Esophagus muscularis mucosa (tissue), 4 donors: ENCODE data around the gene LRWD1. TPM values are rescaled to one million over a fixed set of nuclear protein-coding genes. Genes with fewer than 3 reads are reported as not detected.
"Not testable (repeated sequence)": the region's sequence is repeated elsewhere in the genome, so short reads cannot be mapped to it uniquely, and the experiment has no call there.

Source experiments
- DNase-seq: peaks from one replicate; pipeline ENCODE4 v3.0.0-alpha.2; 2017; ENCODE audit errors: extremely low spot score
- H3K27ac ChIP-seq, 4 donors: fragments of 200-600 bp; sonication (generic); replicated peaks in 1 of 4; 1 replicate in 3 of 4; 2 replicates in 1 of 4; pipeline ENCODE4 v1.5.1; 2016 to 2019; ENCODE audit warnings: mild to moderate bottlenecking in 1 of 4
- H3K27me3 ChIP-seq, 4 donors: fragments of 200-600 bp; sonication (generic); one replicate each; pipeline versions ENCODE4 v1.5.1 to v1.6.0; 2016 to 2019
- H3K36me3 ChIP-seq, 4 donors: fragments of 200-600 bp; sonication (generic); one replicate each; pipeline ENCODE4 v1.5.1; 2016 to 2019
- H3K4me1 ChIP-seq, 4 donors: fragments of 200-600 bp; sonication (generic); one replicate each; pipeline ENCODE4 v1.5.1; 2016 to 2019
- H3K4me3 ChIP-seq, 4 donors: fragments of 200-600 bp; sonication (generic); 1 replicate in 2 of 4; 2 replicates in 2 of 4; pipeline ENCODE4 v1.5.1; 2016 to 2019; ENCODE audit warnings: mild to moderate bottlenecking in 4 of 4, moderate library complexity in 1 of 4
- H3K9me3 ChIP-seq, 4 donors: fragments of 200-600 bp; sonication (generic); 1 replicate in 3 of 4; 2 replicates in 1 of 4; pipeline ENCODE4 v1.5.1; 2016 to 2019
- CTCF ChIP-seq, 3 experiments: fragments of 200-600 bp in 2 of 3; fragments of 450-650 bp in 1 of 3; sonication (generic) in 2 of 3; IDR thresholded peaks; one replicate each; pipeline ENCODE4 v1.5.1; 2017 to 2019; ENCODE audit warnings: antibody characterized with exemption in 3 of 3, mild to moderate bottlenecking in 2 of 3, moderate library complexity in 1 of 3
- EP300 ChIP-seq: sonication (generic); formaldehyde crosslinking; IDR thresholded peaks from one replicate; pipeline ENCODE4 v1.6.1; 2017; ENCODE audit warnings: antibody characterized with exemption
- POLR2A ChIP-seq: fragments of 450-650 bp; IDR thresholded peaks from one replicate; pipeline ENCODE4 v1.6.1; 2017; ENCODE audit warnings: antibody characterized with exemption, moderate library complexity, mild to moderate bottlenecking, low read depth
- POLR2AphosphoS5 ChIP-seq, 2 donors: sonication (generic); formaldehyde crosslinking; IDR thresholded peaks; one replicate each; pipeline ENCODE4 v1.6.1; 2017; ENCODE audit warnings: antibody characterized with exemption in 2 of 2
- WGBS: methylation state at CpG from one replicate; pipeline ENCODE4 v1.1.5; 2018; 5-methylcytosine and 5-hydroxymethylcytosine counted together
- intact Hi-C: fragments of 100-400 bp; cut with DNase I; formaldehyde crosslinking; loops from one replicate; pipeline ENCODE4 v1.15.1; 2023
- total RNA-seq, 4 donors: library from RNA; depleted of rRNA; stranded (reverse); fragments of >200 nt; gene quantifications; one replicate each; pipeline versions ENCODE4 v1.1.0 to v1.2.1, GENCODE V29; 2016

The LRWD1 gene
- total RNA-seq, 4 donors from 2014 or later, result 10.0 to 32.7 (median 17.0) TPM

DNA sequence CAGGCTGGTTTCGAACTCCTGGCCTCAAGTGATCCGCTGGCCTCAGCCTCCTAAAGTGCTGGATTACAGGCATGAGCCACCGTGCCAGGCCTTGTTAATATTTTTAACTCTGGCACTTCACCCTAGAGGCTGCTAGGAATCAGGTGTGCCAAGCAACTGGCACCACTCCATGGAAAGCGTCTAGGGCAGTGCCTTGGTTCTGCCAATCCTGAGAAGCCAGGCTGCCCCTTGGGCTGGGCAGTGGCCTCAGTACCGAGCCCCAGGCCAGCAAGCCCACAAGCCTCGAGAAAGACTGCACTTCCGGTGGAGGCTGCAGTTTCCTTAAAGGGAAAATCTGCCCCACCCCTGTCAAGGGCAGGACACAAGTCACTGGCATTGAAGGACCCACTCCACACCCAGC lies 11.5 kb upstream of the LRWD1 start:
- TF ChIP-seq POLR2A, result no peak
- TF ChIP-seq CTCF (IDR thresholded peaks at IDR 0.05), result no peak
- no peak for TF ChIP-seq POLR2AphosphoS5 (IDR thresholded peaks at IDR 0.05)
- no peak for TF ChIP-seq EP300
- Histone ChIP-seq H3K9me3 (no peaks in the 10 kb centered on the region), H3K36me3 (peaks cover 20 to 35% (median 34%) of the 10 kb centered on the region in 4 donors), H3K4me3 (no peak overlapping the region), H3K27me3 (no peaks in the 10 kb centered on the region), H3K27ac (no peak overlapping the region), H3K4me1 (no peaks in the 10 kb centered on the region)
- intact Hi-C loops, result no loop called here
- DNase-seq, result no peak
- 94% methylated on average over 5 of the region's 7 CpGs for WGBS

- Histone ChIP-seq H3K4me3 (no peak overlapping the region), H3K9me3 (no peaks in the 10 kb centered on the region), H3K4me1 (no peaks in the 10 kb centered on the region), H3K36me3 (peaks cover 20 to 46% (median 45%) of the 10 kb centered on the region in 4 donors), H3K27ac (no peak overlapping the region), H3K27me3 (no peaks in the 10 kb centered on the region)
- no peak for DNase-seq
- intact Hi-C loops, result no loop called here
- TF ChIP-seq CTCF (IDR thresholded peaks at IDR 0.05) (no peak), EP300 (no peak)
- 94% methylated on average over 4 of the region's 12 CpGs for WGBS
Observed at GRCh38 chr7:102454468-102454867, 10.3 kb upstream of the LRWD1 start.

DNA sequence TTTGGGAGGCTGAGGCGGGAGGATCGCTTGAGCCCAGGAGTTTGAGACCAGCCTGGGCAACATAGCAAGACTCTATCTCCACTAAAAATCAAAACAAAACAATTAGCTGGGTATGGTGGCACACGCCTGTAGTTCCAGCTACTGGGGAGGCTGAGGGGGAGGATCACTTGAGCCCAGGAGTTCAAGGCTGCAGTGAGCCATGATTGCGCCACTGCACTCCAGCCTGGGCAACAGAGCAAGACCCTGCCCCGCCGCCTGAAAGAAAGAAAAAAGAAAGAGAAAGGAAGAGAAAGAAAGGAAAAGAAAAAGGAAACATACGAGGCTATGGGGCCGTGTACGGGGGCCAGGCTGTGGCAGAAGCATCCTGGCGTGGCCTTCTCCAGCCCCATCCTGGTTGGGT lies 9.9 kb upstream of the LRWD1 start:
- H3K27me3 ChIP-seq, H3K4me1 ChIP-seq, DNase-seq, H3K9me3 ChIP-seq, intact Hi-C loops, H3K27ac ChIP-seq, H3K4me3 ChIP-seq: not testable (repeated sequence)
- H3K36me3 ChIP-seq, result peaks cover 20 to 49% (median 47%) of the 10 kb centered on the region in 4 donors
- 93% methylated on average over 9 of the region's 10 CpGs for WGBS

- intact Hi-C loops, result no loop called here
- Histone ChIP-seq H3K27me3 (no peaks in the 10 kb centered on the region), H3K4me3 (no peak overlapping the region), H3K27ac (no peak overlapping the region), H3K9me3 (no peaks in the 10 kb centered on the region), H3K36me3 (peaks cover 20 to 51% (median 49%) of the 10 kb centered on the region in 4 donors), H3K4me1 (no peaks in the 10 kb centered on the region)
- no peak for TF ChIP-seq POLR2AphosphoS5 (IDR thresholded peaks at IDR 0.05)
- no peak for TF ChIP-seq CTCF (IDR thresholded peaks at IDR 0.05)
- no peak for TF ChIP-seq POLR2A
- no peak for TF ChIP-seq EP300
- no peak for DNase-seq
- WGBS, result 77% methylated on average over 2 of the region's 11 CpGs
Observed at GRCh38 chr7:102455596-102455995, 9.2 kb upstream of the LRWD1 start.

DNA sequence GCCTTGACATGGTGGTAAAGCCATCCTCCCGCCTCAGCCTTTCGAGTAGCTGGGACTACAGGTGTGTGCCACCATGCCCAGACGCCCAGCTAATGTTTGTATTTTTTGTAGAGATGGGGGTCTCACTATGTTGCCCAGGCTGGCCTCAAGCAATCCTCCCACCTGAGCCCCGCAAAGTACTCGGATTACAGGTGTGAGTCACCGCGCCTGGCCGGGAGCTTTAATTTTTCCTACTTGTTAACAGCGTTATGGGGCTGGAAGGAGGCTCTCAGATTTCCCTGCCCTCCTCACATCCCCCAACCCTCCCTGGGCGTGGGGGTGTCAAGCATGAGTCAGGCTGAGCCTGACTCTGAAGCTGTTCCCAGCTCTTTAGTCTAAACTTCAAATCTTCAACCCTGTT lies 8.5 kb upstream of the LRWD1 start:
- H3K36me3 ChIP-seq, result peaks cover 20 to 51% (median 49%) of the 10 kb centered on the region in 4 donors

More for the DNA sequence above, 8.5 kb upstream of the LRWD1 start:
- H3K4me3 ChIP-seq, result no peak overlapping the region
- H3K9me3 ChIP-seq, result no peaks in the 10 kb centered on the region
- no peak for DNase-seq
- intact Hi-C loops, result no loop called here
- WGBS, result 77% methylated on average over 10 of the region's 10 CpGs
- H3K27me3 ChIP-seq, result no peaks in the 10 kb centered on the region
- H3K4me1 ChIP-seq, result no peaks in the 10 kb centered on the region
- H3K27ac ChIP-seq, result no peak overlapping the region
- no peak for TF ChIP-seq POLR2AphosphoS5 (IDR thresholded peaks at IDR 0.05)
- TF ChIP-seq EP300, result no peak
- no peak for TF ChIP-seq CTCF (IDR thresholded peaks at IDR 0.05)
- no peak for TF ChIP-seq POLR2A
